Measurements from ENCODE around the gene AARS2. TPM values are rescaled to one million over a fixed set of nuclear protein-coding genes. Genes with fewer than 3 reads are reported as not detected.

Gene AARS2
- total and polyA plus RNA-seq, 9 of the 15 experiments (the other 6 are each of a cell fraction or from before 2014, with no cell fraction given) = 0.97 to 34.0 (median 18.3) TPM

GRCh38 chr6:44297063-44298038 is 15.8 kb downstream of the AARS2 start (continued):
- TF ChIP-seq MGA (IDR thresholded peaks at IDR 0.05) (no peak; the same call in 1 of the 2 replicates), RBFOX2 (IDR thresholded peaks at IDR 0.05; ENCODE audit: low read depth, low read length) (peak; percentile 39), HCFC1 (IDR thresholded peaks at IDR 0.05; ENCODE audit: low read depth, low read length) (peak; percentile 60), FIP1L1 (IDR thresholded peaks at IDR 0.05; ENCODE audit: low read depth, low read length, poor library complexity, severe bottlenecking) (peak; percentile 24), SAFB2 (IDR thresholded peaks at IDR 0.05; ENCODE audit: borderline replicate concordance, low read depth, low read length, severe bottlenecking) (no peak), MTA1 (IDR thresholded peaks at IDR 0.05; ENCODE audit: borderline replicate concordance) (peak; percentile 68; the same call in 1 of the 2 replicates), ILK (tag; IDR thresholded peaks at IDR 0.05; ENCODE audit: borderline replicate concordance, low read depth) (no peak), POLR2A (conservative IDR thresholded peaks at IDR 0.05) (peak; percentile 25; the same call in 1 of the 2 replicates), MAZ (CRISPR knock-in tag; conservative IDR thresholded peaks at IDR 0.05 in 1 of 2, IDR thresholded peaks at IDR 0.05 in 1 of 2) (peak in 1 of 2 experiments; percentile 50; a peak in 1 of 4 replicates), FUS (optimal IDR thresholded peaks at IDR 0.05; ENCODE audit: low read depth, low read length) (no peak), ZFP30 (CRISPR knock-in tag; IDR thresholded peaks at IDR 0.05; ENCODE audit: borderline replicate concordance) (no peak), ZNF282 (CRISPR knock-in tag; IDR thresholded peaks at IDR 0.05) (peak; percentile 96), SMAD2 (IDR thresholded peaks at IDR 0.05; ENCODE audit: low read depth, low read length) (no peak), POLR2G (IDR thresholded peaks at IDR 0.05; ENCODE audit: low read depth, low read length) (peak; percentile 86), PPARD (CRISPR knock-in tag; IDR thresholded peaks at IDR 0.05) (no peak), LEF1 (IDR thresholded peaks at IDR 0.05) (no peak)
